ENCODE data around the gene ZNF609. TPM values are rescaled to one million over a fixed set of nuclear protein-coding genes. Genes with fewer than 3 reads are reported as not detected.

ZNF609 gene
- total and polyA plus RNA-seq, 10 of the 15 experiments (the other 5 are each of a cell fraction or from before 2014, with no cell fraction given): 5.1 to 35.3 (median 13.6) TPM

GRCh38 chr15:64681424-64682024, 221.1 kb downstream of the ZNF609 start (continued):
- TF ChIP-seq CEBPZ (IDR thresholded peaks at IDR 0.05; ENCODE audit: low read depth, low read length): no peak
- no peak for TF ChIP-seq ZBTB4 (CRISPR knock-in tag; IDR thresholded peaks at IDR 0.05)
- no peak for TF ChIP-seq TAF1 (IDR thresholded peaks at IDR 0.05; ENCODE audit: borderline replicate concordance, low read depth, low read length)
- TF ChIP-seq ETV6 (conservative IDR thresholded peaks at IDR 0.05 in 1 of 2, IDR thresholded peaks at IDR 0.05 in 1 of 2; ENCODE audit: borderline replicate concordance in 1 of 2, low read depth in 1 of 2): no peak
- no peak for TF ChIP-seq MXI1 (IDR thresholded peaks at IDR 0.05; ENCODE audit: low read depth, low read length)
- peak; percentile 64; the same call in 1 of the 2 replicates for TF ChIP-seq SMC3 (IDR thresholded peaks at IDR 0.05; ENCODE audit: borderline replicate concordance, low read length)
- no peak for TF ChIP-seq POLR2AphosphoS5 (IDR thresholded peaks at IDR 0.05; ENCODE audit: low read length)
- TF ChIP-seq MEF2B (IDR thresholded peaks at IDR 0.05; ENCODE audit: partially characterized antibody, poor library complexity, severe bottlenecking): peak; percentile 87
- no peak for TF ChIP-seq SRF (IDR thresholded peaks at IDR 0.05; ENCODE audit: low read depth in 2 of 2, low read length in 2 of 2)
